GM12878 (cell line): ENCODE data around the gene COX4I2. TPM values are rescaled to one million over a fixed set of nuclear protein-coding genes. Genes with fewer than 3 reads are reported as not detected.

ENCODE experiments used
- ATAC-seq: fragments of 200-7000 bp; cut with Tn5 transposase; 3 replicates; pipeline ENCODE4 v1.9.1; 2020; ENCODE audit warnings: mild to moderate bottlenecking, moderate library complexity
- BruUV-seq: library from RNA; stranded (reverse); fragments of 400-500 nt; replicated peaks from 2 replicates; lab custom pipeline; 2021; lab: Mats Ljungman, UMichigan
- CTCF ChIA-PET: fragments of 300-600 bp; sonication (Branson Sonifier 250); formaldehyde crosslinking; extraction: SDS; loops from one replicate; lab custom pipeline; 2021; ENCODE audit warnings: inconsistent platforms; lab: Yijun Ruan, JAX
- POLR2A ChIA-PET: fragments of 350-600 bp; formaldehyde crosslinking; extraction: SDS; loops from one replicate; lab custom pipeline; 2021; ENCODE audit warnings: inconsistent platforms; lab: Charles Lee
- RAD21 ChIA-PET: fragments of 300-600 bp; sonication (Branson Sonifier 250); formaldehyde crosslinking; loops from one replicate; lab custom pipeline; 2023; ENCODE audit warnings: antibody characterized with exemption; ENCODE audit not compliant: unreplicated experiment; lab: Charles Lee
- SMC1A ChIA-PET: fragments of 300-600 bp; sonication (Branson Sonifier 250); formaldehyde crosslinking; loops from one replicate; lab custom pipeline; 2023; ENCODE audit not compliant: unreplicated experiment, uncharacterized antibody; lab: Charles Lee
- DNase-seq: peaks from one replicate; pipeline ENCODE4 v3.0.0-alpha.2; 2011; ENCODE audit warnings: low read depth, low spot score
- FAIRE-seq: peaks from 3 replicates; lab custom pipeline; 2011; peaks lifted over from hg19 to GRCh38; lab: Jason Lieb, UNC
- H2AFZ ChIP-seq: 2 replicates; pipeline ENCODE4 v1.6.0; 2011; ENCODE audit warnings: low read depth, low read length, control low read depth; ENCODE audit not compliant: control insufficient read depth
- H3K27ac ChIP-seq: 2 replicates; pipeline ENCODE4 v1.5.1; 2011; ENCODE audit warnings: control low read depth; ENCODE audit not compliant: control insufficient read depth, insufficient read depth
- H3K27me3 ChIP-seq, 2 experiments: replicated peaks in 1 of 2; 2 replicates each; pipeline versions ENCODE4 v1.6.0 to v1.6.1; 2011; ENCODE audit warnings: low read length in 1 of 2; ENCODE audit not compliant: control insufficient read depth in 2 of 2, insufficient read depth in 2 of 2
- H3K36me3 ChIP-seq, 2 experiments: 2 replicates each; pipeline ENCODE4 v1.5.1; 2011; ENCODE audit warnings: low read length in 1 of 2; ENCODE audit not compliant: control insufficient read depth in 2 of 2, insufficient read depth in 2 of 2
- H3K4me1 ChIP-seq: 2 replicates; pipeline ENCODE4 v1.6.1; 2011; ENCODE audit warnings: mild to moderate bottlenecking, low read length, moderate library complexity, mixed read lengths; ENCODE audit not compliant: control insufficient read depth, insufficient read depth
- H3K4me2 ChIP-seq: 2 replicates; pipeline ENCODE4 v1.6.0; 2011; ENCODE audit warnings: control low read depth; ENCODE audit not compliant: control insufficient read depth, insufficient read depth
- H3K4me3 ChIP-seq: fragments of 200-600 bp; sonication (generic); 2 replicates; pipeline ENCODE4 v1.5.1; 2016
- H3K79me2 ChIP-seq: 2 replicates; pipeline ENCODE4 v1.6.0; 2011; ENCODE audit warnings: low read length; ENCODE audit not compliant: control insufficient read depth, insufficient read depth
- H3K9ac ChIP-seq: 2 replicates; pipeline ENCODE4 v1.8.0; 2011; ENCODE audit warnings: low read length, control low read depth, mixed read lengths; ENCODE audit not compliant: control insufficient read depth, insufficient read depth
- H3K9me3 ChIP-seq: replicated peaks from 3 replicates; pipeline ENCODE4 v1.5.1; 2011; ENCODE audit warnings: mild to moderate bottlenecking, low read length; ENCODE audit not compliant: control insufficient read depth, insufficient read depth
- H4K20me1 ChIP-seq: 2 replicates; pipeline ENCODE4 v1.6.0; 2011; ENCODE audit not compliant: control insufficient read depth, insufficient read depth
- CBFB ChIP-seq: IDR thresholded peaks from 2 replicates; pipeline ENCODE4 v1.6.1; 2016; ENCODE audit warnings: antibody characterized with exemption, low read depth
- CHD2 ChIP-seq: IDR thresholded peaks from 2 replicates; pipeline ENCODE4 v1.6.1; 2011; ENCODE audit warnings: low read depth, low read length, improper control_type of control experiment, borderline replicate concordance
- GATAD2B ChIP-seq: fragments of 450-650 bp; conservative IDR thresholded peaks from 2 replicates; pipeline ENCODE4 v1.6.1; 2017; ENCODE audit warnings: low read depth, mild to moderate bottlenecking, moderate library complexity
- IKZF2 ChIP-seq, 2 experiments: fragments of 450-650 bp; IDR thresholded peaks; 2 replicates each; pipeline ENCODE4 v1.6.1; 2017; ENCODE audit warnings: mild to moderate bottlenecking in 2 of 2, moderate library complexity in 2 of 2
- JUNB ChIP-seq: IDR thresholded peaks from 2 replicates; pipeline ENCODE4 v1.6.1; 2016; ENCODE audit warnings: antibody characterized with exemption, mild to moderate bottlenecking
- NFIC ChIP-seq: IDR thresholded peaks from 2 replicates; pipeline ENCODE4 v1.6.1; 2012; ENCODE audit warnings: low read depth, mild to moderate bottlenecking, inconsistent platforms, low read length, moderate library complexity
- NFYB ChIP-seq: IDR thresholded peaks from 2 replicates; pipeline ENCODE4 v1.6.1; 2011; ENCODE audit warnings: low read depth, mild to moderate bottlenecking, low read length, improper control_type of control experiment, moderate library complexity; ENCODE audit not compliant: insufficient read depth
- PAX8 ChIP-seq: fragments of 450-650 bp; IDR thresholded peaks from 2 replicates; pipeline ENCODE4 v1.6.1; 2017; ENCODE audit warnings: mild to moderate bottlenecking, moderate library complexity
- RCOR1 ChIP-seq: conservative IDR thresholded peaks from 2 replicates; pipeline ENCODE4 v1.6.1; 2012; ENCODE audit warnings: low read depth, low read length, improper control_type of control experiment
- SP1 ChIP-seq: IDR thresholded peaks from one replicate; pipeline ENCODE4 v1.6.1; 2011; ENCODE audit warnings: low read depth, low read length
- SPI1 ChIP-seq: IDR thresholded peaks from 2 replicates; pipeline ENCODE4 v1.6.1; 2011; ENCODE audit warnings: low read depth, mild to moderate bottlenecking, low read length, moderate library complexity, borderline replicate concordance; ENCODE audit not compliant: insufficient read depth
- WGBS: methylation state at CpG from one replicate; pipeline ENCODE4 v1.1.6; 2016; ENCODE audit warnings: low lambda C conversion rate; ENCODE audit not compliant: insufficient replicate concordance, insufficient coverage; ENCODE audit errors: missing lambda C conversion rate; 5-methylcytosine and 5-hydroxymethylcytosine counted together
- in situ Hi-C: fragments of 300-500 bp; cut with MboI; formaldehyde crosslinking; loops from 9 replicates; pipeline ENCODE4 v1.14.3; 2018; ENCODE audit warnings: mixed read lengths
- intact Hi-C: fragments of 100-400 bp; cut with micrococcal nuclease; formaldehyde crosslinking; loops from one replicate; pipeline ENCODE4 v1.14.2; 2022; ENCODE audit not compliant: unreplicated experiment
- polyA plus RNA-seq, 11 experiments: library from polyadenylated mRNA; depleted of rRNA in 4 of 11; unstranded in 6 of 11; stranded (reverse) in 5 of 11; fragments of >200 nt; fragmentation: Nextera tagmentation in 4 of 11; fragmentation: Illumina TruSeq in 1 of 11; extraction: Ambion mirVana in 4 of 11; extraction: Trizol in 1 of 11; gene quantifications; 1 replicate in 1 of 11; 2 replicates in 10 of 11; pipeline versions ENCODE4 v1.2.1 to v1.2.3, GENCODE V29; 2011 to 2016; ENCODE audit warnings: inconsistent platforms in 2 of 11, missing spikeins in 2 of 11, low read depth in 1 of 11
- total RNA-seq, 4 experiments: library from RNA; depleted of rRNA in 3 of 4; stranded (reverse); fragments of >200 nt in 3 of 4; fragmentation: Illumina TruSeq in 1 of 4; extraction: Trizol in 1 of 4; gene quantifications; 2 replicates each; pipeline versions ENCODE4 v1.2.1 to v1.2.3, GENCODE V29; 2013 to 2021
- TF ChIP-seq, protein P1 (sequence below): IDR thresholded peaks from 2 replicates; pipeline ENCODE4 v1.6.1; 2011; ENCODE audit warnings: low read depth, mild to moderate bottlenecking, low read length, moderate library complexity, borderline replicate concordance; ENCODE audit errors: extremely low read depth
- TF ChIP-seq, protein P2 (sequence below): IDR thresholded peaks from 2 replicates; pipeline ENCODE4 v1.6.1; 2012; ENCODE audit warnings: low read depth, low read length, improper control_type of control experiment

COX4I2 gene
- total and polyA plus RNA-seq, 10 of the 15 experiments (the other 5 are each of a cell fraction or from before 2014, with no cell fraction given): not detected

GRCh38 chr20:31675828-31676608 is 38.3 kb downstream of the COX4I2 start:
- no peaks in the 10 kb centered on the region for H3K9me3 ChIP-seq
- CTCF ChIA-PET: interaction anchor here (0.7 to 6.2 kb wide), 12 partner anchors 9 to 68 kb away, joined by 3 to 66 read pairs (median 6); partner anchors contain the start of gene BCL2L1
- 25% methylated on average over 11 of the region's 11 CpGs for WGBS

GRCh38 chr20:31676609-31676989 is 38.9 kb downstream of the COX4I2 start:
- H3K4me3 ChIP-seq: peak overlapping the region; percentile 68; the same call in 1 of the 2 replicates
- TF ChIP-seq CBFB (no peak), RCOR1 (no peak), SP1 (no peak), NFYB (no peak), GATAD2B (no peak)
- TF ChIP-seq, protein P1, sequence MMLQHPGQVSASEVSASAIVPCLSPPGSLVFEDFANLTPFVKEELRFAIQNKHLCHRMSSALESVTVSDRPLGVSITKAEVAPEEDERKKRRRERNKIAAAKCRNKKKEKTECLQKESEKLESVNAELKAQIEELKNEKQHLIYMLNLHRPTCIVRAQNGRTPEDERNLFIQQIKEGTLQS: no peak
- TF ChIP-seq, protein P2, sequence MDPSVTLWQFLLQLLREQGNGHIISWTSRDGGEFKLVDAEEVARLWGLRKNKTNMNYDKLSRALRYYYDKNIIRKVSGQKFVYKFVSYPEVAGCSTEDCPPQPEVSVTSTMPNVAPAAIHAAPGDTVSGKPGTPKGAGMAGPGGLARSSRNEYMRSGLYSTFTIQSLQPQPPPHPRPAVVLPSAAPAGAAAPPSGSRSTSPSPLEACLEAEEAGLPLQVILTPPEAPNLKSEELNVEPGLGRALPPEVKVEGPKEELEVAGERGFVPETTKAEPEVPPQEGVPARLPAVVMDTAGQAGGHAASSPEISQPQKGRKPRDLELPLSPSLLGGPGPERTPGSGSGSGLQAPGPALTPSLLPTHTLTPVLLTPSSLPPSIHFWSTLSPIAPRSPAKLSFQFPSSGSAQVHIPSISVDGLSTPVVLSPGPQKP: no peak

More at GRCh38 chr20:31675828-31676608, 38.3 kb downstream of the COX4I2 start:
- DNase-seq: no peak
- ChIA-PET POLR2A (interaction anchor here (0.6 to 5.7 kb wide), 8 partner anchors 9 to 249 kb away, joined by 3 to 33 read pairs (median 14); partner anchors contain the start of gene BCL2L1), RAD21 (interaction anchor here (1.1 to 5.5 kb wide), 9 partner anchors 9 to 63 kb away, joined by 3 to 48 read pairs (median 8); partner anchors contain the start of genes BCL2L1 and TPX2), SMC1A (interaction anchor here (0.7 to 4.6 kb wide), 8 partner anchors 9 to 47 kb away, joined by 3 to 60 read pairs (median 22); partner anchors contain the start of gene BCL2L1)
- intact Hi-C loops (loop anchor here (2.0 kb wide), 1 partner anchor 47 kb away; the partner anchor contains the start of gene BCL2L1), in situ Hi-C loops (no loop called here)
- BruUV-seq: no TSS peak
- TF ChIP-seq JUNB (no peak), SP1 (peak; percentile 8), PAX8 (no peak), IKZF2 (IDR thresholded peaks at IDR 0.05) (no peak), NFIC (0 out of 2 replicates have a peak, but pooled peaks have one; percentile 6), CHD2 (no peak), SPI1 (peak; percentile 30; the same call in 1 of the 2 replicates)
- peaks cover 30% of the 10 kb centered on the region for H3K4me1 ChIP-seq
- peak; percentile 54 for FAIRE-seq
- no peaks in the 10 kb centered on the region for H3K27me3 ChIP-seq
- H3K27ac ChIP-seq: peak overlapping the region; percentile 91
- peaks cover 34% of the 10 kb centered on the region for H3K79me2 ChIP-seq
- peak overlapping the region; percentile 89 for H3K4me2 ChIP-seq
- ATAC-seq: peak; percentile 77
- peak overlapping the region; percentile 82 for H3K9ac ChIP-seq
- no peaks in the 10 kb centered on the region for H4K20me1 ChIP-seq
- H2AFZ ChIP-seq: no peak overlapping the region
- H3K4me3 ChIP-seq: peak overlapping the region; percentile 68
- peaks cover 1 to 20% of the 10 kb centered on the region in 2 experiments; a peak in 3 of 4 replicates for H3K36me3 ChIP-seq

More at GRCh38 chr20:31676609-31676989, 38.9 kb downstream of the COX4I2 start:
- ChIA-PET POLR2A (interaction anchor here (0.6 to 5.7 kb wide), 10 partner anchors 8 to 248 kb away, joined by 3 to 33 read pairs (median 4); partner anchors contain the start of gene BCL2L1), RAD21 (interaction anchor here (3.0 to 5.5 kb wide), 4 partner anchors 8 to 46 kb away, joined by 11 to 48 read pairs (median 34); partner anchors contain the start of gene BCL2L1), SMC1A (interaction anchor here (1.6 to 4.6 kb wide), 5 partner anchors 8 to 47 kb away, joined by 8 to 60 read pairs (median 42); partner anchors contain the start of gene BCL2L1), CTCF (interaction anchor here (0.8 to 6.2 kb wide), 7 partner anchors 8 to 47 kb away, joined by 3 to 63 read pairs (median 11); partner anchors contain the start of gene BCL2L1)
- BruUV-seq: no TSS peak
- FAIRE-seq (no peak), ATAC-seq (no peak), DNase-seq (no peak)
- H3K9ac ChIP-seq: 0 out of 2 replicates have a peak overlapping the region, but pooled peaks have one; percentile 82
- H3K9me3 ChIP-seq: no peaks in the 10 kb centered on the region
- no peak overlapping the region for H2AFZ ChIP-seq
- 46% methylated on average over 7 of the region's 7 CpGs for WGBS
- peaks cover 30% of the 10 kb centered on the region for H3K4me1 ChIP-seq
- H3K4me2 ChIP-seq: peak overlapping the region; percentile 89
- H3K27ac ChIP-seq: peak overlapping the region; percentile 91; the same call in 1 of the 2 replicates
- intact Hi-C loops (no loop called here), in situ Hi-C loops (no loop called here)
- no peaks in the 10 kb centered on the region for H4K20me1 ChIP-seq
- H3K79me2 ChIP-seq: peaks cover 34% of the 10 kb centered on the region
- H3K27me3 ChIP-seq: no peaks in the 10 kb centered on the region
- H3K36me3 ChIP-seq: peaks cover 1 to 22% of the 10 kb centered on the region in 2 experiments; a peak in 3 of 4 replicates
